ENCODE results near the gene MALT1.
"Not testable (repeated sequence)": the region's sequence is repeated elsewhere in the genome, so short reads cannot be mapped to it uniquely, and the experiment has no call there.

The MALT1 gene

GRCh38 chr18:58755304-58756010, 84.2 kb downstream of the MALT1 start:
- no peak for TF ChIP-seq CTCF (conservative IDR thresholded peaks at IDR 0.05; ENCODE audit: low read depth, low read length)
- DNase-seq (ENCODE audit: low read depth) = no peak
- no peak overlapping the region for H3K4me3 ChIP-seq (ENCODE audit: low read length)

- no peak for DNase-seq (ENCODE audit: low read depth)
- TF ChIP-seq CTCF (conservative IDR thresholded peaks at IDR 0.05; ENCODE audit: low read depth, low read length) = no peak
- no peak overlapping the region for H3K4me3 ChIP-seq (ENCODE audit: low read length)
Measured at GRCh38 chr18:58756148-58756547, 84.9 kb downstream of the MALT1 start.

GRCh38 chr18:58756596-58757240, 85.5 kb downstream of the MALT1 start:
- no peak overlapping the region for H3K4me3 ChIP-seq (ENCODE audit: low read length)
- no peak for TF ChIP-seq CTCF (conservative IDR thresholded peaks at IDR 0.05; ENCODE audit: low read depth, low read length)
- DNase-seq (ENCODE audit: low read depth) = no peak

GRCh38 chr18:58757351-58757750, 86.1 kb downstream of the MALT1 start:
- not testable (repeated sequence) for H3K4me3 ChIP-seq (ENCODE audit: low read length); DNase-seq (ENCODE audit: low read depth)

DNA sequence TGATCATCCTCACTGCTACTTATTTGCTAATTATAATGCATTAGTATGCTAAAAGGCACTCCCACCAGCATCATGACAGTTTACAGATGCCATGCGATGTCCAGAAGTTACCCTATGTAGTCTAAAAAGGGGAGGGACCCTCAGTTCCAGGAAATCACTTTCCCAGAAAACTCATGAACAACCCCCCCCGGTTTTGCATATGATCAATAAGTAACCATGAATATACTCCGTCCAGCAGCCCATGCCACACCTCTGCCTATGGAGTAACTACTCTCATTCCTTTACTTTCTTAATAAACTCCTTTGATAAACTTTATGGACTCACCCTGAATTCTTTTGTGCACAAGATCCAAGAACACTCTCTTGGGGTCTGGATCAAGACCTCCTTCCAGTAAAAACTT, 86.8 kb downstream of the MALT1 start:
- no peak for TF ChIP-seq CTCF (conservative IDR thresholded peaks at IDR 0.05; ENCODE audit: low read depth, low read length)
- H3K4me3 ChIP-seq (ENCODE audit: low read length) = no peak overlapping the region
- DNase-seq (ENCODE audit: low read depth) = no peak

DNA sequence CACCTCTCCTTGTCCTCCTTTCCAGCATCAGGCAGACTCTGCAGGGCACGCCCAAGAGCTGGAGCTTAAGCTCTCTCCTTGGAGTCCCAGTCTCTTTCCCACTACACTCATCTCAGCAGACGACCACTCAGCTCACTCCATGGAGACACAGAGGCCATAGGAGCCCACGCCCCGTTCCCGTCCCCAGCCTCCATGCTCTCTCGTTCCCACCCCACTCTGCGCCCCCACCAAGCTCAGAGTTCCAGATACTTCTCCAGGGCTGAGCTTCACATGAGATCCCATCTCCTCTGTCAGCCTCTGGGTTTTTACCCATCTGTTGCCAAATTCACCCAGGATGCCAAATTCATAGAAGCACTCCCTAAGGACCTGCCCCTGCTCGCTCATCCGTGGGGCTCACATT, 87.3 kb downstream of the MALT1 start:
- no peak for DNase-seq (ENCODE audit: low read depth)
- H3K4me3 ChIP-seq (ENCODE audit: low read length) = no peak overlapping the region
- TF ChIP-seq CTCF (conservative IDR thresholded peaks at IDR 0.05; ENCODE audit: low read depth, low read length) = no peak

DNA sequence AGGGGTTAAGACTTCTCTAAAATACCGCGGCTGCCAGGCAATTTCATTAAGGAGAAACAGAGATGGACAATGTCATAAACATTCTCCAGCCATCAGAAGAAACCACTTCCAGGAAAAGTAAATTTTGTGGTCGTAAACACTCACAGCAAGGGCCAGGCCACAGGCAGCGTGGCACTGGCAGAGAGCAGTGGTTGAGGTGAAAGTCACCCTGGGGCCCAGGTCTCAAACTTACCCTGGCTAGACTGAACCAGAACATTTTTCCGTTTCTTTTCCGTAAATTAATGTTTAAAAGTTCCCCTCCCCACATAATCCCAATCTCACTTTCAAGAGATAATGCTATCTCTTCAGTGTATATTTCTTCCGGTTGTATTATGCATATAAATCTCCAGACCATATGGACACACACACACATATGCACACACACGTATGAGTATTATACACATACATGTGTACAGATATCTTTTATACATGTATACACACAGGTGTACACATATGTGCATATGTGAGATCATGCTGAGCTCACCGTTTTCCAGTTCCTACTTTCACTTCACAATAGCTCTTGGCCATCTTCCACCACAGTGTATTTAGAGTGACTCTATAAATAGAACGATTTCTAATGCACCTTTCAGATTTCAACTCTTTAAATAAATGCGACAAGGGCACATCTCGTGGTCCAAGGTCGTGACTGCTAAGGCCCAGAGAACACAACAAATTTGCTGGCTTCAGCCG, 90.1 kb downstream of the MALT1 start:
- H3K4me3 ChIP-seq (ENCODE audit: low read length) = no peak overlapping the region
- DNase-seq (ENCODE audit: low read depth) = no peak
- TF ChIP-seq CTCF (conservative IDR thresholded peaks at IDR 0.05; ENCODE audit: low read depth, low read length) = no peak

Data from retinal pigment epithelial cell (primary cell).